ENCODE results near the gene DESI2.

DNA sequence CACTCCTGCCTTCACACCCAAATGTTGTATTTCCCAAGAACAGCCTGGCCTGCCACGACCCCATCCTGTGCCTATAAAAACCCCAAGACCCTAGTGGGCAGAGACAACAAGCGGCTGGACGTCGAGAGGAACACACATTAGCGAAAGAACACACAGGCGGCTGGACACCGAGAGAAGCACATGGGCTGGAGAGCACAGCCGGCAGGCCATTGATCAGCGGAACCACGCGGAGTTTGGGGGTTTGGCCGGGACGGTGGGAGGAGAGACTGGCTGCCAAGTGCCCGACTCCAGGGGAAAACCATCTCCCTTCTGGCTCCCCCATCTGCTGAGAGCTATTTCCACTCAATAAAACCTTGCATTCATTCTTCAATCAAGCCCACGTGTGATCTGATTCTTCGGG, 10.4 kb upstream of the DESI2 start:
- TF ChIP-seq SIN3A (IDR thresholded peaks at IDR 0.05; ENCODE audit: low read depth) = no peak
- TF ChIP-seq EZH2 (IDR thresholded peaks at IDR 0.05) = no peak
- TF ChIP-seq EZH2phosphoT487 (IDR thresholded peaks at IDR 0.05; ENCODE audit: borderline replicate concordance) = no peak
- TF ChIP-seq, protein P1, sequence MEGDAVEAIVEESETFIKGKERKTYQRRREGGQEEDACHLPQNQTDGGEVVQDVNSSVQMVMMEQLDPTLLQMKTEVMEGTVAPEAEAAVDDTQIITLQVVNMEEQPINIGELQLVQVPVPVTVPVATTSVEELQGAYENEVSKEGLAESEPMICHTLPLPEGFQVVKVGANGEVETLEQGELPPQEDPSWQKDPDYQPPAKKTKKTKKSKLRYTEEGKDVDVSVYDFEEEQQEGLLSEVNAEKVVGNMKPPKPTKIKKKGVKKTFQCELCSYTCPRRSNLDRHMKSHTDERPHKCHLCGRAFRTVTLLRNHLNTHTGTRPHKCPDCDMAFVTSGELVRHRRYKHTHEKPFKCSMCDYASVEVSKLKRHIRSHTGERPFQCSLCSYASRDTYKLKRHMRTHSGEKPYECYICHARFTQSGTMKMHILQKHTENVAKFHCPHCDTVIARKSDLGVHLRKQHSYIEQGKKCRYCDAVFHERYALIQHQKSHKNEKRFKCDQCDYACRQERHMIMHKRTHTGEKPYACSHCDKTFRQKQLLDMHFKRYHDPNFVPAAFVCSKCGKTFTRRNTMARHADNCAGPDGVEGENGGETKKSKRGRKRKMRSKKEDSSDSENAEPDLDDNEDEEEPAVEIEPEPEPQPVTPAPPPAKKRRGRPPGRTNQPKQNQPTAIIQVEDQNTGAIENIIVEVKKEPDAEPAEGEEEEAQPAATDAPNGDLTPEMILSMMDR (IDR thresholded peaks at IDR 0.05 in 2 of 3, conservative IDR thresholded peaks at IDR 0.05 in 1 of 3; ENCODE audit: borderline replicate concordance in 1 of 3, insufficient read depth in 1 of 3, low read depth in 2 of 3, low read length in 2 of 3) = no peak
- no peak for TF ChIP-seq POLR2A (IDR thresholded peaks at IDR 0.05; ENCODE audit: borderline replicate concordance, extremely low read depth, insufficient read depth, insufficient read length)
- no peak for TF ChIP-seq YY1 (IDR thresholded peaks at IDR 0.05; ENCODE audit: extremely low read depth, insufficient replicate concordance, low read depth, low read length)
- no peak for TF ChIP-seq POLR2AphosphoS5 (IDR thresholded peaks at IDR 0.05; ENCODE audit: low read depth, low read length)
- TF ChIP-seq MAX (IDR thresholded peaks at IDR 0.05) = no peak
- no peak for TF ChIP-seq ZNF274 (IDR thresholded peaks at IDR 0.05; ENCODE audit: low read depth, low read length)
- no peak for TF ChIP-seq RAD21 (IDR thresholded peaks at IDR 0.05; ENCODE audit: low read depth)
- no peak for TF ChIP-seq TCF7L2 (IDR thresholded peaks at IDR 0.05; ENCODE audit: borderline replicate concordance, extremely low read depth, insufficient read depth, insufficient read length)
- no peak for TF ChIP-seq REST (IDR thresholded peaks at IDR 0.05; ENCODE audit: low read depth)

All from HCT116 (cell line).